GM12874 (cell line): ENCODE measurements around the gene DOCK1.

Experiments used
- TF ChIP-seq, protein P1 (sequence below): IDR thresholded peaks from 2 replicates; pipeline ENCODE4 v1.5.1; 2011; ENCODE audit warnings: low read depth, mild to moderate bottlenecking, control low read depth, low read length, moderate library complexity; ENCODE audit not compliant: insufficient read depth

DOCK1 gene

DNA sequence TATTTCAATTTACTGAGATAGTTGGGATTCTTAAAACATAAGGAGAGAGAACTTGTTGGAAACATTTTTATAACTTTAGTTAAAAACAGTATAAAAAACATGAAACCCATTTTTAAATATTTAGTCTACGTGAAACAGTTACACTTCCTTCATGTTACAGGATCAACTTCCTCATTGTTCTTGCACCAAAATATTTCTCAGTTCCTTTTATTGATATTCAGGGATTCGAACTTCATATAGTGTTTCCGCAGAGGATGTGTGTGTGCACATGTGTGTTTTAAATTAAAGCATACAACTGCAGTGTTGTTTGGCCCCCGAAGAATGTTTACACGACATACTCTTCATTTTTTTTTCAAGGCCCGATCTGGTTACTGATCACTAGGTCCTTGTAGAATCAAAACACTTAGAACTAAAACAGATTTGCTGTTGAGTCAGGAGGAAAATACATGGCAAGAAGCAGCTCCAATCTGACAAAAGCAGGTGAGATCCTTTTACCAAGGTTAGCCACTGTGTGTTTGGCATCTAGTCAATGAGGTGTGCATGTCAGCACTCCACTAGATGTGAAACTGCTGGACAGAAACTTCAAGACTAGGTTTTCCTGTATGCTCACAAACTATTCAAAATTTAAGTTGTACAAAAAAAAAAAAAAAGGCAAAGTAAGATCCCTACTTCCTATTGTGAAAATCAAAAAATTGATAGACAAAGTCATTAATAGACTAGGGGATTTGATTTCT lies 230.8 kb downstream of the DOCK1 start:
- TF ChIP-seq, protein P1, sequence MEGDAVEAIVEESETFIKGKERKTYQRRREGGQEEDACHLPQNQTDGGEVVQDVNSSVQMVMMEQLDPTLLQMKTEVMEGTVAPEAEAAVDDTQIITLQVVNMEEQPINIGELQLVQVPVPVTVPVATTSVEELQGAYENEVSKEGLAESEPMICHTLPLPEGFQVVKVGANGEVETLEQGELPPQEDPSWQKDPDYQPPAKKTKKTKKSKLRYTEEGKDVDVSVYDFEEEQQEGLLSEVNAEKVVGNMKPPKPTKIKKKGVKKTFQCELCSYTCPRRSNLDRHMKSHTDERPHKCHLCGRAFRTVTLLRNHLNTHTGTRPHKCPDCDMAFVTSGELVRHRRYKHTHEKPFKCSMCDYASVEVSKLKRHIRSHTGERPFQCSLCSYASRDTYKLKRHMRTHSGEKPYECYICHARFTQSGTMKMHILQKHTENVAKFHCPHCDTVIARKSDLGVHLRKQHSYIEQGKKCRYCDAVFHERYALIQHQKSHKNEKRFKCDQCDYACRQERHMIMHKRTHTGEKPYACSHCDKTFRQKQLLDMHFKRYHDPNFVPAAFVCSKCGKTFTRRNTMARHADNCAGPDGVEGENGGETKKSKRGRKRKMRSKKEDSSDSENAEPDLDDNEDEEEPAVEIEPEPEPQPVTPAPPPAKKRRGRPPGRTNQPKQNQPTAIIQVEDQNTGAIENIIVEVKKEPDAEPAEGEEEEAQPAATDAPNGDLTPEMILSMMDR: no peak

GRCh38 chr10:127137391-127137790 lies 232.2 kb downstream of the DOCK1 start:
- TF ChIP-seq, protein P1: no peak

DNA sequence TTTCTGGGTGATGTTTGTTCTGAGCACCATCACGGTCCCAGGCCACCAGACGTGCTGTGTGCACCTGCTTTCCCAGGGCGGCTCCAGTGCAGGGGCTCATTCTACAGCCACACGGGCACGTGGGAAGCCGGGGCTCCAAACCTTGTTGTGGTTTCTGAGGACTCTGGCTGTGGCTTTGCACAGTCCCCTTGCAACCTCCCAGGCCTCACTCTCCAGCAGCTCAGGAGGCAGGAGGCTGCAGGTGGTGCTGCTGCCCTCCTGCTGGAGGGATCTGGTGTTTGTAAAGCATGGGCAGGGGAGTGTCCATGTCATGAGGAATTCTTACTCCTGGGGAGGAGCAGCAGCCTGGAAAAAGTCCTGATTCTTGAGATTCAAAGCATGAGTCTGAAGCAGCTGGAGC lies 236.9 kb downstream of the DOCK1 start:
- TF ChIP-seq, protein P1: no peak

DNA sequence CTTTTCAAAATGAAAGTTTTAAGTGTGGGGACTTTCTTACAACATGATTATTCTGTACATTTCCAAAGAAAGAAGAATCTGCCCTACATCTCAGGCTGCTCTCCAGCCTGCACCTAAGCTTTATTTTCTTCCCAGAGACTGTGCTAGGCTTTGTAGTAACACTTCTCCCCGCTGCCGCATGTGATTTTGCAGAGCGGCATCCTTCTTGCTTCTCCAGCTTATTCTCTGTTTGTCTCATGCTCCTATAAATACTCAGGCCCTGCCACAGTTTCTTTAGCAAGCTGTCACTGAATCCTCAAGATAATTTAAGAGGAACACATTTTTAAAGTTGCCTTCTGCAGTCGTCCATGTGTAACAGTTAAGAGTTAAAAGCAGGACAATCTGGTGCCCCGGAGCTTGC lies 237.6 kb downstream of the DOCK1 start:
- TF ChIP-seq, protein P1: no peak

DNA sequence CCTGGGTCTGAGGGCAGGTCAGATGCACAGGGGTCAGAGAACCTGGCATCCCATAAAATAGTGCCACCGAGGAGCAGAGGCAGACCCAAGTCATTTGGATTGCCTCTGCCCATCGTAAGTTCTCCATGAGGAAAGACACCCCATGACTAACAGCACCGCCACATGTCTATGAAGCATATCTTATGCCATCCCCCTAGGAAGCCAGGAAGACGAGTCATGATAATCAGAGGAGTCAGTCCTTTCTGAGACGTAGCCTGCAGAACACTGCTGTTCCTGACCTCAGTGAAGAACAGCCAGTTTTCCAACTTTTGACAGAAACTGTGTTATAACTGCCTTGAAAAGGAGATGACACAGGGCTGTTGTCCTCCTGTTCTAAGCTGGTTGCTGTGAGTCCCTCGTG lies 239.9 kb downstream of the DOCK1 start:
- TF ChIP-seq, protein P1: no peak

DNA sequence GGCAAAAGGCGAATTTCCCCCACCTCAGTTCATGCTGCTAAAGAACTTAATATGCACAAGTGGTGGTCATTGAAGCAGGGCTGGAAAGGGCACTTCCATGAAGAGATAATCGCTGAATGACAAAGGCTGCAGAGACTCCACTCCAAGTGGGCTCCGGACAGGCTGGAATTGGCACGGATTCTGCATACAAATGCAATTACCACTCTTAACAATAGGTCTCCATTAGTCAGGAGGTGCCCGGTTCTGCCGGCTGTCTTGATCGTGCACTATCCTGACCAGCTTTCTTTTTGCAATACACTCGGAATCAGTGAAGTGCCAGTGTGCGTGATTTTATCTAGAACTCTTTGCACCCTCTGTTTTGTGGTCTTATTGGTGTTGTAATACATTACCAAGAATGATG lies 241.4 kb downstream of the DOCK1 start:
- TF ChIP-seq, protein P1: no peak

- TF ChIP-seq, protein P1: no peak
These were observed 243.1 kb downstream of the DOCK1 start for GRCh38 chr10:127148066-127148932.
